Articular chondrocyte of knee joint (primary cell): ENCODE results near the gene NUP93. TPM values are rescaled to one million over a fixed set of nuclear protein-coding genes. Genes with fewer than 3 reads are reported as not detected.
A peak's percentile ranks its signal among the peaks of the same experiment; 100 is the strongest.

Experiments used
- small RNA-seq: library from RNA; depleted of rRNA; stranded (forward); fragments of <200 nt; gene quantifications from one replicate; pipeline ENCODE3, GENCODE V24; 2012
- total RNA-seq: library from RNA; depleted of rRNA; stranded (reverse); fragments of >200 nt; gene quantifications from 2 replicates; pipeline ENCODE4 v1.2.3, GENCODE V29; 2012

NUP93 gene
- total RNA-seq, result 29.0 and 37.1 TPM in 2 replicates

DNA sequence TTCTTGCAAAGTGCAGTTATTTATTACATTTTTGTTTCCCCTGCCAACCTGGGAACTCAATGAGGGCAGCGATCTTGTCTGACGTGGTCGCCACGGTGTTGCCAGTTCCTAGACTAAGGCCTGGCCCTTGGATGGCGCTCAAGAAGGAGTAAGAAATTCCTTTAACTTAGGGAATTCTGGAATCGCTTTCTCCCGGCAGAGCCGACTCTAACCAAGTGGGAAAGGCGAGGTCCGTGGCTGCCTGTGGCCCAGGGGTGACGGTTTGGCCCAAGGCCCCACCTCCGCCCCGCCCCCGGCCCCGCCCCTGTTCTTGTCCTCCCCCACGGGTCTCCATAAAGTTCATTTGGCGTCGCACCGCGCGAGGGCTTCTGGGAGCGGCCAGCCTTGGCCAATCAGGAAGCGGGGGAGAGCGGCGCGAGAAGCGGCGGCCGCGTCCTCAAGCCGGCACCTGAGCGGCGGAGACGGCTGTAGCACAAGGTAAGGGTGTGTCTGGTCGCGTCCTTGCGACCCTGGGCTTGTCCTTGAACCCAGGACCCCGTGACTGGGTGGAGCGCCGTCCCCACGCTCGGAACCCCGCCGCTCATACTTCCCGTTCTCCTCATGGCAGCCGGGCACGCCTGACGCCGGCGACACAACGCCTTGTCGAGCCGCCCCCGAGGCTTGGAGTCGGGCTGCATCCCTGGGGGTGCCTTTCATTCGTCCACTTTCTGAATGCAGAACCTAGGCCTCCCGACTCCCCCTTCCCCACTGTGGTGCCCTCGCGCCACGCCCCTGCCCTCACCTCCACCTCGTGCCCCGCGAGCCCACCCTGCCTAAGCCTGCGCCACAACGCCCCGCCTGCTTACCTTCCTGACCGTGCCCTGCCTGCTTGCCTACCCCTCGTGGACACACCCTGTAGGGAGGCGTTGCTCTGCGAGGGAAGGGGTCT lies at the start of gene NUP93:
TSS of gene NUP93 (plus strand) at position 395 of the 928 bp plus-strand sequence. CDS start 18,119 bp downstream, outside the sequence.

DNA sequence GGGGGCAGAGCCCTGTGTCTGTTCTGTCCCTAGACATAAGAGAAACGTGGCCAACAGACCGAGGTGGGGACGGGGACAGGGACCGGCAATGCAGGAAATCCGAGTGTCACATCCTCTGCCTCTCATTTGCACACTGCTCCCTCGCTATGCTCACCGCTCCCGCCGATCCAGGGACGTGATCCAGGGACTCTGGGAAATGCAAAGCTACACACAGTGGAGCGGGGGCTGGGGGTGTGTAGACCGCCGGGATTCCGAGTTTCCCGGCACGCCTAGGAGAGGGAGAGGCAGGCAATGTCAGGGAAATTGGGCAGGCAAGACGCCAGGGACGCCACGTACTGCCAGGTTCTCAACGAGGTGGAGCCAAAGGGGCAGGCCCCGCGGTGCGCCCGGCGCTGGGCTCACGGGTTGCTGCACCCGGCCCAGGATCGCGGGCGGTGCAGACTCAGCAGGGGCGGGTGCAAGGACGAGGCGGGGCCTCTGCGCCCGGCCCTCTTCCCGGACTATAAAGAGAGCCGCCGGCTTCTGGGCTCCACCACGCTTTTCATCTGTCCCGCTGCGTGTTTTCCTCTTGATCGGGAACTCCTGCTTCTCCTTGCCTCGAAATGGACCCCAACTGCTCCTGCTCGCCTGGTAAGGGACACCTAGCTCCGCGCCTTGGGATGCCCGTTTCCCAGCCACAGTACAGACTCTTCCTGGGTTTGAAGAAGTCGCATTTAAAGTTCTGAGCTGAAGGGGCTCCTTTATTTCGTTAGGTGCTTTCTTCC lies 47.8 kb upstream of the NUP93 start, which contains the start of gene MT1X:
TSS of gene MT1X (plus strand) at position 532 of the 764 bp plus-strand sequence. CDS start at position 603, 71 bp downstream.

DNA sequence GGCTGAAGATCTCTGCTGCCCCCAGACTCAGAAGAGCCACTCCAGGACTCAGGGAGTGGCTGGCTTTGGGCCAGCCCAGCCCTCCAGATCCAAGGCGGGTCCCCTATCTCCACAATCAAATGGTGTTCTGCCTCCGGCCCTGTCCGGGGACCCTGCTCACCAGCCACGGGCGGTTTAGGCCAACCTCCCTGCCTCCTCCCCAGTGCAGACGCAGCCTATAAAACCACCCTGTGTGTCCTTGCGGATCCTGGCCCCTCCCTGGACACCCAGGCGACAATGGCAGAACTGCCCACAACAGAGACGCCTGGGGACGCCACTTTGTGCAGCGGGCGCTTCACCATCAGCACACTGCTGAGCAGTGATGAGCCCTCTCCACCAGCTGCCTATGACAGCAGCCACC lies 135.0 kb downstream of the NUP93 start, which contains the start of gene SLC12A3:
TSS of gene SLC12A3 (plus strand) at position 248 of the 400 bp plus-strand sequence. CDS start at position 277, 29 bp downstream.

Small RNA genes lying within 50 kb of the gene (small RNA-seq; reads per million reads assigned to genes)
- 154 reads per million, percentile 98 among the genes with 10 or more reads in this experiment for gene MIR138-2

Other genes with a start within 250 kb of the NUP93 start
- 69.4 and 82.0 TPM in 2 replicates for gene BBS2, start 210.1 kb upstream of the NUP93 start, total RNA-seq
- gene MT4, start 165.1 kb upstream of the NUP93 start, total RNA-seq, result not detected in 2 replicates
- gene MT3, start 140.6 kb upstream of the NUP93 start, total RNA-seq, result not detected in 2 replicates
- 25.3 and 37.2 TPM in 2 replicates for gene MT2A, start 121.5 kb upstream of the NUP93 start, total RNA-seq
- 50.9 and 55.0 TPM in 2 replicates for gene MT1E, start 104.3 kb upstream of the NUP93 start, total RNA-seq
- 3.1 and 6.3 TPM in 2 replicates for gene MT1M, start 97.5 kb upstream of the NUP93 start, total RNA-seq
- 1.0 TPM in 1 of 2 replicates, not detected in the other for gene MT1A, start 91.5 kb upstream of the NUP93 start, total RNA-seq
- gene MT1B, start 78.2 kb upstream of the NUP93 start, total RNA-seq, result not detected in 2 replicates
- 0.39 and 0.65 TPM in 2 replicates for gene MT1F, start 72.2 kb upstream of the NUP93 start, total RNA-seq
- gene MT1G, start 62.1 kb upstream of the NUP93 start, total RNA-seq, result 0.65 TPM in 1 of 2 replicates, not detected in the other
- not detected in 2 replicates for gene MT1H, start 60.3 kb upstream of the NUP93 start, total RNA-seq
- 32.1 and 175 TPM in 2 replicates for gene MT1X, start 47.7 kb upstream of the NUP93 start, total RNA-seq
- gene SLC12A3, start 135.1 kb downstream of the NUP93 start, total RNA-seq, result not detected in 2 replicates
- 149 and 176 TPM in 2 replicates for gene HERPUD1, start 202.0 kb downstream of the NUP93 start, total RNA-seq
- not detected in 2 replicates for gene CETP, start 231.8 kb downstream of the NUP93 start, total RNA-seq